OCI-M1 (cell line): ENCODE data around the gene FRAT2.
"Not testable (repeated sequence)": the region's sequence is repeated elsewhere in the genome, so short reads cannot be mapped to it uniquely, and the experiment has no call there.

Source experiments
- DNase-seq: peaks from one replicate; lab custom pipeline; 2025; lab: John Stamatoyannopoulos, UW

The FRAT2 gene

GRCh38 chr10:97291357-97292096, 43.0 kb downstream of the FRAT2 start:
- no peak for DNase-seq

GRCh38 chr10:97290576-97291356, 43.8 kb downstream of the FRAT2 start:
- DNase-seq, result not testable (repeated sequence)

- DNase-seq, result not testable (repeated sequence)
These were observed 44.5 kb downstream of the FRAT2 start for GRCh38 chr10:97290076-97290475.
